ENCODE data around the gene SAMD8.
"Not testable (repeated sequence)": the region's sequence is repeated elsewhere in the genome, so short reads cannot be mapped to it uniquely, and the experiment has no call there.

SAMD8 gene

DNA sequence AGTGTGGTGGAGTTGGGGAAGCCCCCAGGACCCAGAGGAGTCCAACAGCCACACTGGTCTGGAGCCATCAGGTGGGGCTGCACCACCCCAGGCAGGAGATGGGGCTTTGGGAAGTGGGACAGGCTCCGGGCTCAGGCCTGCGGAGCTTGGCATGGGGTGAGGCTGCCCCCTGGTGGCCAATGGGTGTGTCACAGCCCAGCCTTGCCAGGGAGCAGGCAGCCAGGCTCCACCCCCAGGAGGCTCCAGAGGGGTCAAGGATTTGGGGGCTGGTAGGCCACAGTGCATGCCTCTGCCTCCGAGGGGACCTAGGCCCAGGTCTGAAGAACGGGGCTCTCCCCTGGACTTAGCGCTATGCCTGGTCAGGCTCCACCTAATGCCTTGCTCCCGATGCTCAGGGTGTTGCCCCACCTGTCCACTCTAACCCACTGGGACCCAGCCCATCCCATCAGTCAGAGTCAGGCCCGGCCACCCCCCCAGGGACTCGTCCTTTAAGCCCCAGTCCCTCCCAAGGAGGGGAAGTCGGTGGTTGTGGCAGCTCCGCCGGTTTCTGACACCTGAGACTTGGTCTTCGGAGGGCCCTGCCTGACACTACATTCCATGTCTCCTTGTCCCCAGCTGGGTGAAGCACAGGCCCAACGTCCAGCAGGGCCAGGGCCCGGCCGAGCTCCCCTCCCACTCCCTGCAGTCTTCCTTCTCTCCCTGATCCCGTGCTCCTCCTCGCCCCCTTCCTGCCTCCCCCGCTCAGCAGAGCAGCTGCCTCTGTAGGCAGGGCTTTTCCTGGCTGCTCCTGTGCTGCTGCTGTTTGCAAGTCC, 11.3 kb upstream of the SAMD8 start:
- Mint-ChIP-seq H3K9me3 (no peaks in the 10 kb centered on the region), H3K27ac (peak overlapping the region; percentile 71), H3K36me3 (no peaks in the 10 kb centered on the region), H3K4me3 (no peak overlapping the region), H3K4me1 (peaks cover 14% of the 10 kb centered on the region)
- DNase-seq (ENCODE audit: low spot score in 2 of 2) (peak; percentile 87 to 90), ATAC-seq (peak; percentile 81)

- Mint-ChIP-seq H3K9me3 (no peaks in the 10 kb centered on the region), H3K4me1 (peaks cover 14% of the 10 kb centered on the region), H3K4me3 (no peak overlapping the region), H3K27ac (peak overlapping the region; percentile 71), H3K36me3 (no peaks in the 10 kb centered on the region)
- ATAC-seq, result no peak
- DNase-seq (ENCODE audit: low spot score in 2 of 2), result no peak
These were observed 10.6 kb upstream of the SAMD8 start for GRCh38 chr10:75100764-75101291.

DNA sequence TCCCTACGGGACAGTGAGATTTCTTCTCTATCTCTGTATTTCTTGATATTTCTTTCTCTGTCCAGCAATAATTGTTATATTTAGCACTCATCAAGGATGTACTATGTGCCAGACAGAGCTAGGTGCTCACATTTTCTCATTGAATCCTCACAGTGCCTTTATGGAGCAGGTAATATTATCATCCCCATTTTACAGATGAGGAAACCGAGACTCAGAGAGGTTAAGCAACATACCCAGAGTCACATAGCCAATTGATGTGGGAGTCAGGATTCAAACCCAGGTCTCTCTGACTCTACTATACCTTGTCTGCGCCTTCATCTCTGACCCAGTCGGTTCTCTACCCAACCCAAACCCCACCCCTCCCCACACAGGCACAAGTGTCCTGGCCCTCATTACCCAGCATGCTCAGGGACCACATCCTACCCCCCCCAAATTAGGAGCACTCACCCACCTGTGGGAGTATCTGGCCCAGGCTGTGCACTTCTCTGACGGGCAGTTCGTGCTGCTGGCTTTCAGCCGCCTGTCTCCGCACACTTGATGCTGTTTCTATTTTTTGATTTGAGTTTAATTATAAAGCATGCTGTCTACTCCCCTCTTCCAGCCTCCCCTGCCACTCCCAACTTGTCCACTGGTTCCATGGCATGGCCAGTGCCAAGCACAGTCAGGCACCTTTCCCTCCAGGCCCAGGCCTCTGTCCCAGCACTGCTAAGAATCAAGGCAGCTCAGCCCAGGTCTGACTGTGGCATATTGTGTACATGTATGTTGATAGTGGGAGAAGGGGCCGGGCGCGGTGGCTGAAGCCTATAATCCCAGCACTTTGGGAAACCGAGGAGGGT, 9.8 kb upstream of the SAMD8 start:
- Mint-ChIP-seq H3K9me3 (no peaks in the 10 kb centered on the region), H3K4me3 (no peak overlapping the region), H3K27ac (peak overlapping the region; percentile 76), H3K4me1 (peaks cover 14% of the 10 kb centered on the region), H3K36me3 (no peaks in the 10 kb centered on the region)
- DNase-seq (ENCODE audit: low spot score in 2 of 2) (no peak), ATAC-seq (no peak)

DNA sequence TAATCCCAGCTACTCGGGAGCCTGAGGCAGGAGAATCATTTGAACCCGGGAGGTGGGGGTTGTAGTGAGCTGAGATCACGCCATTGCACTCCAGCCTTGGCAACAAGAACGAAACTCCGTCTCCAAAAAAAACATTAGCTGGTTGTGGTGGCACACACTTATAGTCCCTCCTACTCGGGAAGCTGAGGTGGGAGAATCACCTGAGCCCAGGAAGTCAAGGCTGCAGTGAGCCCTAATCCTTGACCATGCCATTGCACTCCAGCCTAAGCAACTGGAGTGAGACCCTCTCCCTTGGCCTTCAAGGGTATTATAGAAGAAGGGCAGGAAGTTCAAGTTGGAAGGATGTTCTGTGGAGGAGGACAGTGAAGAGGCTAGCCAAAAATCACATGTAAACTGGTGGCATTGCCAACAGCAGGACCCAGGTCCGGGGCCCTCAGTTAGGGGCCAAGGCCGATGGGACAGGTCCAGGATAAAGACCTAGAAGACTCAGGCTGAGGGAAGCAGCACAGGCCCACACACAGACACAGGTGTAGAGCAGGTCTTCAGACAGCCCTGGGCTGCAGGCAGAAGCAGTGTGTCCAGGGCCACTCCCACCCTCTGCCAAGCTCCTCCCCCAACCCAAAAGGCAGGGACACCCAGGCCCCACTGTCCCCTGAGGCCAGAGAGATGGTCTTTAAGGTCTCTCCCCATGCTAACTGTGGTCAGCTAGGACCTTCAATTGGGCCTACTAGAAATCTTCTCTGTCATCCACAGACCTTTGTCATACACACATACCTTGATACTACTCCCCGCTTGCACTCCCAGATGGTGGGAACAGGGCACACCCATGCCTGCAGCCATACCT, 8.4 kb upstream of the SAMD8 start:
- Mint-ChIP-seq H3K36me3 (no peaks in the 10 kb centered on the region), H3K4me1 (peaks cover 14% of the 10 kb centered on the region), H3K4me3 (no peak overlapping the region), H3K9me3 (no peaks in the 10 kb centered on the region), H3K27ac (no peak overlapping the region)
- ATAC-seq (no peak), DNase-seq (ENCODE audit: low spot score in 2 of 2) (no peak)

GRCh38 chr10:75103881-75104686, 7.4 kb upstream of the SAMD8 start:
- ATAC-seq (no peak), DNase-seq (ENCODE audit: low spot score in 2 of 2) (no peak)
- no peaks in the 10 kb centered on the region for H3K36me3 Mint-ChIP-seq
- H3K9me3 Mint-ChIP-seq, result no peaks in the 10 kb centered on the region
- no peak overlapping the region for H3K4me3 Mint-ChIP-seq
- no peak overlapping the region for H3K27ac Mint-ChIP-seq
- peaks cover 20% of the 10 kb centered on the region for H3K4me1 Mint-ChIP-seq

DNA sequence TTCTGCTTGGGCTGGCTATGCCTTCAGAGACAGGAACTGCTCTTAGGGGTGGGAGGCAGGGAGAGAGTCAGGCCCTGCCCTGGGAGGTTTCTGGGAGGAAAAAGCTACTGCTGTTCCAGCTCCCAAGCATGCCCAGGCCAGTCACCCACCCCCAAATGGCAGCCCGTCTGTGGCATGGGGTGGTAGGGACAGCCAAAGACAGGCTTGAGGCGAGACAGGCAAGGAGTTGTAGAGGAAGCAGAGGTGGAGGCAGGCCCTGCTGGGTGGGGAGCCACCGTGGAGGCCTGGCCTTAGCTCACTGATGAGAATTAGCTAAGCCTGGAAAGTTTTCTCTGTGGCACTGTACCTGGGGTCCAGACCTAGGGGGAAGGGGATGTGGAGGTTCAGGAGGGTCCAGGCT, 6.6 kb upstream of the SAMD8 start:
- Mint-ChIP-seq H3K4me1 (peaks cover 22% of the 10 kb centered on the region), H3K4me3 (no peak overlapping the region), H3K36me3 (no peaks in the 10 kb centered on the region), H3K9me3 (no peaks in the 10 kb centered on the region), H3K27ac (no peak overlapping the region)
- DNase-seq (ENCODE audit: low spot score in 2 of 2), result no peak
- ATAC-seq, result no peak

DNA sequence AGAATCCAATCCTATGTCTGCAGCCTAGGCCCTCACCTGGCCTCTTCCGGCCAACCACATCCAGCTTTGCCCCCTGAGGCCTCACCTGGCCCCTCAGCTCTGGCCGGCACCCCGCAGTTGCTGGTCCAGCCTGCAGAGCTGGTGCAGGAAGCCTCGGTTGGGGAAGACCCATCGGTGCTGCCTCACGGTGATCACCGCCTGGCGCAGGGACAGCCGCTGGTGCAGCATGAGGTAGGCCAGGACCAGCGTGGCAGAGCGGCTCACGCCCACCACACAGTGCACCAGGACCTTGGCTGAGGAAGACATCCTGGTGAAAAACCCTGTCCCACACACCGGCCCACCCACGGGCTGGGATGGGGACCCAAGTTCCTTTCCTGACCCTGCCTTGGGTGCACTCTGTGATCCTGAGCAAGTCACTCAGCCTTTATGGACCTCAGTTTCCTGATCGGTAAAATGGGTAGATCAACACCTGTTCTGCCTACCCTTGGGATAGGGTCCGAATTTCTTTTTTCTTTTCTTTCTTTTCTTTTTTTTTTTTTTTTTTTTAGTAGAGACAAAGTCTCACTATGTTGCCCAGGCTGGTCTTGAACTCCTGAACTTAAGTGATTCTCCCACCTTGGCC, 5.8 kb upstream of the SAMD8 start:
- H3K4me1 Mint-ChIP-seq, result peaks cover 24% of the 10 kb centered on the region
- H3K27ac Mint-ChIP-seq, result no peak overlapping the region
- no peaks in the 10 kb centered on the region for H3K36me3 Mint-ChIP-seq
- ATAC-seq (no peak), DNase-seq (ENCODE audit: low spot score in 2 of 2) (no peak)
- H3K9me3 Mint-ChIP-seq, result no peaks in the 10 kb centered on the region
- H3K4me3 Mint-ChIP-seq, result no peak overlapping the region

GRCh38 chr10:75106242-75106641, 5.2 kb upstream of the SAMD8 start:
- H3K9me3 Mint-ChIP-seq, result no peaks in the 10 kb centered on the region
- DNase-seq (ENCODE audit: low spot score in 2 of 2) (no peak), ATAC-seq (no peak)
- no peak overlapping the region for H3K4me3 Mint-ChIP-seq
- H3K27ac Mint-ChIP-seq, result no peak overlapping the region
- H3K4me1 Mint-ChIP-seq, result peaks cover 25% of the 10 kb centered on the region
- no peaks in the 10 kb centered on the region for H3K36me3 Mint-ChIP-seq

- H3K9me3 Mint-ChIP-seq; DNase-seq (ENCODE audit: low spot score in 2 of 2); H3K36me3 Mint-ChIP-seq; H3K27ac Mint-ChIP-seq; H3K4me3 Mint-ChIP-seq; ATAC-seq: not testable (repeated sequence)
- H3K4me1 Mint-ChIP-seq, result peaks cover 25% of the 10 kb centered on the region
These were observed 4.6 kb upstream of the SAMD8 start for GRCh38 chr10:75106891-75107290.

- no peak for DNase-seq (ENCODE audit: low spot score in 2 of 2)
- Mint-ChIP-seq H3K4me3 (no peak overlapping the region), H3K27ac (peak overlapping the region; percentile 95), H3K4me1 (peaks cover 36% of the 10 kb centered on the region), H3K36me3 (peaks cover 7% of the 10 kb centered on the region), H3K9me3 (no peaks in the 10 kb centered on the region)
- ATAC-seq, result no peak
These were observed 3.4 kb upstream of the SAMD8 start for GRCh38 chr10:75107756-75108683.

DNA sequence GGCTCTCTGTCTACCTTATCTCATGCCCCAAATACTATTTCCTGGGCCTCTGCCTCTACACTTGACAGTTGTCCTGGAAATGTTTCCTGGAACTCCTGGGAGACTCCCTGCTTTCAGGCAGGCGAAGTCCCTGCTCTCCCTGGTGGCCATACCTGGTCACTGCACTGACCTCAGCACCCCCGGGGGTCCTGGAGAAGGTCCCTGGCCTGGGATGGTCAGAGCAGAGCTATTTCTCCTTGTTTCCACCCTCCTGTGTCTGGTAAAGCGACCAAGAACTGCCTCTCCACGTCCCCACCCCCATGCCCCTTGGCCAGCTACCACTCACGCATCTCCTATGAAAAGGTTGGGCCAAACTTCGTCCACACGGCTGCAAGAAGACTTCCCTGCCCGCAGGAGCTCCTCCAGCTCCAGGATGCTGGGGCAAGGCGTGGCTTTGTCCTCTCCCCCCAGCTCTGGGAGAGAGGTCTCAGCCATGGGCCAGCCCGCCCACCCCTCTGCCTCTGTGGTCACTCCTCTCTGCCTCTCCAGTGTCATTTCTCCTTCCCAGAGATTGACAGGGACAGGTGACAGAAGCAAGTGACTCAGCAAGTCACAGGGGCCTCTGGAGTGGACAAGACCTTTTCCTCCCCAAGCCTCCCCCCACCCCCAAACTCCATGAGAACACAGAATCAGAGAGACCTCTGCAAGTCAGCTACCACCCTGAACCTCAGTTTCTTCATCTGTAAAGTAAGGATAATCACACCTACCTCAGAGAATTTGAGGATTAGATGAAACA, 2.6 kb upstream of the SAMD8 start:
- Mint-ChIP-seq H3K9me3 (no peaks in the 10 kb centered on the region), H3K4me3 (peak overlapping the region; percentile 93), H3K36me3 (peaks cover 7% of the 10 kb centered on the region), H3K27ac (peak overlapping the region; percentile 95), H3K4me1 (peaks cover 41% of the 10 kb centered on the region)
- no peak for DNase-seq (ENCODE audit: low spot score in 2 of 2)
- ATAC-seq, result no peak

- no peaks in the 10 kb centered on the region for H3K9me3 Mint-ChIP-seq
- H3K4me3 Mint-ChIP-seq, result peak overlapping the region; percentile 93
- H3K36me3 Mint-ChIP-seq, result peaks cover 7% of the 10 kb centered on the region
- no peak for ATAC-seq
- H3K27ac Mint-ChIP-seq, result peak overlapping the region; percentile 95
- H3K4me1 Mint-ChIP-seq, result peaks cover 42% of the 10 kb centered on the region
- DNase-seq (ENCODE audit: low spot score in 2 of 2), result no peak
These were observed 2.0 kb upstream of the SAMD8 start for GRCh38 chr10:75109459-75109778.
